Liver (tissue), 9 donors: ENCODE data around the gene GLT1D1. TPM values are rescaled to one million over a fixed set of nuclear protein-coding genes. Genes with fewer than 3 reads are reported as not detected.

Experiments
- DNase-seq: peaks from one replicate; pipeline ENCODE4 v3.0.0-alpha.2; 2017; ENCODE audit warnings: low spot score
- H3K27ac ChIP-seq, 2 donors: one replicate each; pipeline ENCODE4 v1.7.0; 2013; ENCODE audit warnings: inconsistent platforms in 2 of 2, low read length in 2 of 2, control low read depth in 1 of 2, low read depth in 1 of 2, mild to moderate bottlenecking in 1 of 2
- H3K27me3 ChIP-seq, 4 donors: one replicate each; pipeline versions ENCODE4 v1.6.1 to v1.7.0; 2013; ENCODE audit warnings: low read length in 3 of 4, inconsistent platforms in 1 of 4, mild to moderate bottlenecking in 1 of 4, moderate library complexity in 1 of 4; ENCODE audit not compliant: control insufficient read depth in 4 of 4, insufficient read depth in 4 of 4
- H3K36me3 ChIP-seq, 4 donors: one replicate each; pipeline versions ENCODE4 v1.6.1 to v1.7.0; 2013; ENCODE audit warnings: low read length in 3 of 4, mild to moderate bottlenecking in 3 of 4, low read depth in 1 of 4, moderate library complexity in 1 of 4; ENCODE audit not compliant: control insufficient read depth in 4 of 4, insufficient read depth in 3 of 4
- H3K4me1 ChIP-seq, 4 donors: one replicate each; pipeline versions ENCODE4 v1.6.1 to v1.7.0; 2013; ENCODE audit warnings: low read length in 3 of 4, mild to moderate bottlenecking in 3 of 4, moderate library complexity in 1 of 4; ENCODE audit not compliant: control insufficient read depth in 4 of 4, insufficient read depth in 4 of 4
- H3K4me3 ChIP-seq, 3 donors: one replicate each; pipeline versions ENCODE4 v1.6.1 to v1.7.0; 2013; ENCODE audit warnings: low read length in 3 of 3, control low read depth in 1 of 3, low read depth in 1 of 3, mild to moderate bottlenecking in 1 of 3
- H3K9ac ChIP-seq, 2 donors: one replicate each; pipeline ENCODE4 v1.7.0; 2013; ENCODE audit warnings: low read length in 2 of 2, mild to moderate bottlenecking in 2 of 2, moderate library complexity in 2 of 2, control low read depth in 1 of 2, low read depth in 1 of 2
- H3K9me3 ChIP-seq, 4 donors: one replicate each; pipeline versions ENCODE4 v1.6.1 to v1.7.0; 2013; ENCODE audit warnings: low read length in 3 of 4; ENCODE audit not compliant: control insufficient read depth in 4 of 4
- CTCF ChIP-seq: fragments of 150-350 bp; IDR thresholded peaks from 2 replicates; pipeline ENCODE4 v1.5.1; 2017; ENCODE audit warnings: improper control_type of control experiment, low read depth, low read length; ENCODE audit not compliant: missing input control
- EGR1 ChIP-seq, 2 donors: IDR thresholded peaks; 2 replicates each; pipeline ENCODE4 v1.6.1; 2016 to 2018; ENCODE audit warnings: antibody characterized with exemption in 2 of 2, low read depth in 2 of 2
- FOXA1 ChIP-seq: IDR thresholded peaks from 2 replicates; pipeline ENCODE4 v1.6.1; 2016; ENCODE audit warnings: antibody characterized with exemption
- FOXA2 ChIP-seq: IDR thresholded peaks from 2 replicates; pipeline ENCODE4 v1.6.1; 2016; ENCODE audit warnings: antibody characterized with exemption
- HNF4G ChIP-seq: IDR thresholded peaks from 2 replicates; pipeline ENCODE4 v1.6.1; 2016; ENCODE audit warnings: antibody characterized with exemption
- JUND ChIP-seq, 2 donors: IDR thresholded peaks; 2 replicates each; pipeline ENCODE4 v1.6.1; 2016; ENCODE audit warnings: antibody characterized with exemption in 2 of 2
- NR2F2 ChIP-seq: IDR thresholded peaks from 2 replicates; pipeline ENCODE4 v1.6.1; 2016; ENCODE audit warnings: antibody characterized with exemption
- RXRA ChIP-seq, 2 donors: IDR thresholded peaks; 2 replicates each; pipeline ENCODE4 v1.6.1; 2017 to 2018; ENCODE audit warnings: antibody characterized with exemption in 2 of 2, mild to moderate bottlenecking in 1 of 2
- SP1 ChIP-seq: IDR thresholded peaks from 2 replicates; pipeline ENCODE4 v1.6.1; 2018; ENCODE audit warnings: antibody characterized with exemption, mild to moderate bottlenecking
- YY1 ChIP-seq: IDR thresholded peaks from 2 replicates; pipeline ENCODE4 v1.6.1; 2016; ENCODE audit warnings: antibody characterized with exemption, mild to moderate bottlenecking
- ZBTB33 ChIP-seq: IDR thresholded peaks from 2 replicates; pipeline ENCODE4 v1.6.1; 2016; ENCODE audit warnings: antibody characterized with exemption
- WGBS: extraction: QIAGEN DNeasy Blood & Tissue Kit; methylation state at CpG from one replicate; pipeline ENCODE4 v1.1.7; 2013; 5-methylcytosine and 5-hydroxymethylcytosine counted together
- polyA plus RNA-seq, 2 donors: library from polyadenylated mRNA; stranded (reverse) in 1 of 2; unstranded in 1 of 2; fragments of 200-250 nt in 1 of 2; fragments of >200 nt in 1 of 2; fragmentation: Nextera tagmentation in 1 of 2; extraction: Ambion mirVana in 1 of 2; gene quantifications; one replicate each; pipeline versions ENCODE4 v1.2.1 to v1.2.3, GENCODE V29; 2013 to 2015
- total RNA-seq, 2 donors: library from RNA; depleted of rRNA; stranded (reverse); fragments of >200 nt; gene quantifications; one replicate each; pipeline ENCODE4 v1.2.3, GENCODE V29; 2014
- TF ChIP-seq, protein P1 (sequence below): IDR thresholded peaks from 2 replicates; pipeline ENCODE4 v1.6.1; 2016; ENCODE audit warnings: antibody characterized with exemption
- TF ChIP-seq, protein P2 (sequence below): IDR thresholded peaks from 2 replicates; pipeline ENCODE4 v1.6.1; 2016; ENCODE audit warnings: antibody characterized with exemption, mild to moderate bottlenecking
- TF ChIP-seq, protein P3 (sequence below): IDR thresholded peaks from 2 replicates; pipeline ENCODE4 v1.6.1; 2016; ENCODE audit warnings: antibody characterized with exemption
- donor health status: healthy.
- donor health status: healthy.
- donor health status: healthy.
- donor health status: healthy.
- donor health status: healthy.

Gene GLT1D1
- total and polyA plus RNA-seq, 4 donors, result 10.4 to 17.7 (median 13.9) TPM

- DNase-seq, result no peak
- Histone ChIP-seq H3K27ac (no peak overlapping the region), H3K4me1 (peaks cover 2 to 15% (median 7%) of the 10 kb centered on the region in 4 donors), H3K4me3 (no peak overlapping the region), H3K36me3 (peaks cover 6 to 29% (median 16%) of the 10 kb centered on the region in 4 donors), H3K9ac (no peak overlapping the region), H3K27me3 (no peaks in the 10 kb centered on the region), H3K9me3 (no peaks in the 10 kb centered on the region)
- 92% methylated on average over 9 of the region's 9 CpGs for WGBS
- TF ChIP-seq HNF4G, result no peak
Observed at GRCh38 chr12:128806573-128806972, 46.7 kb upstream of the GLT1D1 start.

DNA sequence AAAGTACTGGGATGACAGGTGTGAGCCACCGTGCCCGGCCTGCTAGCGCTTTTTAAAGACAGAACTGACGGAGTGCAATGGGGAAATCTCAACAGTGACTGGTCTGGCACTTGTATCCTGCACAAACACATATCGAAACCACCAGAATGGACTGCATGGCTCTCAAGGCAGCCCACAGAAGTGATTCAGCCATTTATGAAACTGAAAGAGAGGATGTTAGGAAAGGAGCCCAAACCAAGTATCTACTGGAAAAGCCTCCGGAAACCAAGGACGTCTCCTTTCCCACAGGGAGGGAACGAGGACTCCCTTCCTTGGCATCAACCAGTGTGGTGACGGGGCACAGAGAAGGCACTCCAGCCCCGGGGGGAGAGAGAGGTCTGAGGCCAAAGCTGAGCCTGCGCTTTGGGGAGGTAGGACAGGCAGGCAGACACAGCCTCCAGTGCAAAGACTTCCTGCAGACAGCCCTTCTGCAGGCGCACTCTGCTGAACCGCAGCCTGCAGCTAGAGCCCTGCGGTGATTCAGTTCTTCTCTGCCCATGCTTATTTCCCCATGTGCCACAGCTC, 46.0 kb upstream of the GLT1D1 start:
- no peak for DNase-seq
- 94% methylated on average over 14 of the region's 14 CpGs for WGBS
- H3K4me3 ChIP-seq, result no peak overlapping the region
- H3K36me3 ChIP-seq, result peaks cover 6 to 29% (median 15%) of the 10 kb centered on the region in 4 donors
- no peaks in the 10 kb centered on the region for H3K27me3 ChIP-seq
- peaks cover 2 to 15% (median 7%) of the 10 kb centered on the region in 4 donors for H3K4me1 ChIP-seq
- H3K27ac ChIP-seq, result peak overlapping the region in 1 of 2 donors; percentile 42
- TF ChIP-seq ZBTB33 (no peak), YY1 (no peak), JUND (IDR thresholded peaks at IDR 0.05) (no peak), FOXA1 (no peak), CTCF (no peak), SP1 (no peak), RXRA (IDR thresholded peaks at IDR 0.05) (no peak)
- TF ChIP-seq, protein P1, sequence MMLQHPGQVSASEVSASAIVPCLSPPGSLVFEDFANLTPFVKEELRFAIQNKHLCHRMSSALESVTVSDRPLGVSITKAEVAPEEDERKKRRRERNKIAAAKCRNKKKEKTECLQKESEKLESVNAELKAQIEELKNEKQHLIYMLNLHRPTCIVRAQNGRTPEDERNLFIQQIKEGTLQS, result no peak
- H3K9me3 ChIP-seq, result no peaks in the 10 kb centered on the region
- no peak overlapping the region for H3K9ac ChIP-seq

DNA sequence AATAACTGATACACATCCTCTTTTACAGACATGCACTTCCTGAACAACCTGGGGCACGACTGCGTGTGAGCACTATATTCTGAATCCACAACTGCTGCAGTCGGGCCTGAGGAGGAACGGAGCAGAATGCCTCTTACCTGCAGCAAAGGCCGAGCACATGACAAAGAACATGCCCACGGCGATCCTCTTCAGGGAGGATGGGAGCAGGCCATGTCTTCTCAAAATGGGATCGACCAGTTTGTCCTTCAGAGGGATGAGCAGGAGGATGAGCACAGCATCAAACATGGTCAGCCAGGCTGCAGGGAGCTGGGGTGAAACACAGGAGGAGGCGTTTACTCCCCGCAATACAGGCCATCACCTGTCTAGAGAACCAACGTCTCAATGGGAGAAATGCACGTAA, 44.6 kb upstream of the GLT1D1 start:
- WGBS, result 92% methylated on average over 12 of the region's 12 CpGs
- Histone ChIP-seq H3K36me3 (peaks cover 4 to 29% (median 16%) of the 10 kb centered on the region in 4 donors), H3K4me3 (no peak overlapping the region), H3K27me3 (no peaks in the 10 kb centered on the region), H3K9me3 (no peaks in the 10 kb centered on the region), H3K27ac (no peak overlapping the region), H3K9ac (no peak overlapping the region), H3K4me1 (peaks cover 2 to 15% (median 7%) of the 10 kb centered on the region in 4 donors)
- no peak for TF ChIP-seq FOXA2
- TF ChIP-seq FOXA1, result no peak
- no peak for TF ChIP-seq RXRA (IDR thresholded peaks at IDR 0.05)
- no peak for TF ChIP-seq EGR1 (IDR thresholded peaks at IDR 0.05; ENCODE audit: low read depth in 2 of 2)
- TF ChIP-seq NR2F2, result no peak
- TF ChIP-seq, protein P2, sequence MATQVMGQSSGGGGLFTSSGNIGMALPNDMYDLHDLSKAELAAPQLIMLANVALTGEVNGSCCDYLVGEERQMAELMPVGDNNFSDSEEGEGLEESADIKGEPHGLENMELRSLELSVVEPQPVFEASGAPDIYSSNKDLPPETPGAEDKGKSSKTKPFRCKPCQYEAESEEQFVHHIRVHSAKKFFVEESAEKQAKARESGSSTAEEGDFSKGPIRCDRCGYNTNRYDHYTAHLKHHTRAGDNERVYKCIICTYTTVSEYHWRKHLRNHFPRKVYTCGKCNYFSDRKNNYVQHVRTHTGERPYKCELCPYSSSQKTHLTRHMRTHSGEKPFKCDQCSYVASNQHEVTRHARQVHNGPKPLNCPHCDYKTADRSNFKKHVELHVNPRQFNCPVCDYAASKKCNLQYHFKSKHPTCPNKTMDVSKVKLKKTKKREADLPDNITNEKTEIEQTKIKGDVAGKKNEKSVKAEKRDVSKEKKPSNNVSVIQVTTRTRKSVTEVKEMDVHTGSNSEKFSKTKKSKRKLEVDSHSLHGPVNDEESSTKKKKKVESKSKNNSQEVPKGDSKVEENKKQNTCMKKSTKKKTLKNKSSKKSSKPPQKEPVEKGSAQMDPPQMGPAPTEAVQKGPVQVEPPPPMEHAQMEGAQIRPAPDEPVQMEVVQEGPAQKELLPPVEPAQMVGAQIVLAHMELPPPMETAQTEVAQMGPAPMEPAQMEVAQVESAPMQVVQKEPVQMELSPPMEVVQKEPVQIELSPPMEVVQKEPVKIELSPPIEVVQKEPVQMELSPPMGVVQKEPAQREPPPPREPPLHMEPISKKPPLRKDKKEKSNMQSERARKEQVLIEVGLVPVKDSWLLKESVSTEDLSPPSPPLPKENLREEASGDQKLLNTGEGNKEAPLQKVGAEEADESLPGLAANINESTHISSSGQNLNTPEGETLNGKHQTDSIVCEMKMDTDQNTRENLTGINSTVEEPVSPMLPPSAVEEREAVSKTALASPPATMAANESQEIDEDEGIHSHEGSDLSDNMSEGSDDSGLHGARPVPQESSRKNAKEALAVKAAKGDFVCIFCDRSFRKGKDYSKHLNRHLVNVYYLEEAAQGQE, result no peak
- TF ChIP-seq JUND (IDR thresholded peaks at IDR 0.05), result no peak
- TF ChIP-seq, protein P3, sequence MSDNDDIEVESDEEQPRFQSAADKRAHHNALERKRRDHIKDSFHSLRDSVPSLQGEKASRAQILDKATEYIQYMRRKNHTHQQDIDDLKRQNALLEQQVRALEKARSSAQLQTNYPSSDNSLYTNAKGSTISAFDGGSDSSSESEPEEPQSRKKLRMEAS, result no peak
- no peak for TF ChIP-seq HNF4G
- no peak for TF ChIP-seq ZBTB33
- DNase-seq, result no peak
